Right renal cortex interstitium (tissue), 3 donors: ENCODE data around the gene ONECUT2. TPM values are rescaled to one million over a fixed set of nuclear protein-coding genes. Genes with fewer than 3 reads are reported as not detected.

Experiments
- DNase-seq, 3 donors: peaks; one replicate each; pipeline ENCODE4 v3.0.0-alpha.2; 2013; ENCODE audit warnings: low read depth in 3 of 3, low spot score in 2 of 3
- polyA plus RNA-seq, 3 donors: library from polyadenylated mRNA; unstranded; fragments of 120-200 nt; gene quantifications; one replicate each; pipeline ENCODE4 v1.2.1, GENCODE V29; 2013; ENCODE audit not compliant: insufficient read length in 3 of 3

Gene ONECUT2
- polyA plus RNA-seq, 3 donors = 0.07 to 0.14 (median 0.11) TPM

DNA sequence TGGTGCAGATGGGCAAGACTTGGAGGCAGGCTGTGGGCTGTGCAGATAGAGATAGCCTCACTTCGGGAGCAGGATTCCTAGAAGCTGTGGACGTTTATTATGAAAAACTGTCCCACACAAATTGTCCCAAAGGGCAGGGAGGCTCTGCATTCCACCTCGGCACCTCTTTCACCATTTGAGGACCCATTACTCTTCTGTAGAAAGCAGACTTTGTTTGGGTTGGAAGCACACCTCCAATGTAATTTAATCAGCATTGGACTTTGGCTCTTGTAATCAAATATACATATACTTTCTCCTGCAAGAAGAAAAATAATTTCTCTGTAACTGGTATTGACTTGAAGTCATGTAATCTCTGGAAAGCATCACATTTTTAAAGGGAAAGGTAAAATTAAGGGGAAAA is 8.5 kb downstream of the ONECUT2 start:
- DNase-seq = no peak

DNA sequence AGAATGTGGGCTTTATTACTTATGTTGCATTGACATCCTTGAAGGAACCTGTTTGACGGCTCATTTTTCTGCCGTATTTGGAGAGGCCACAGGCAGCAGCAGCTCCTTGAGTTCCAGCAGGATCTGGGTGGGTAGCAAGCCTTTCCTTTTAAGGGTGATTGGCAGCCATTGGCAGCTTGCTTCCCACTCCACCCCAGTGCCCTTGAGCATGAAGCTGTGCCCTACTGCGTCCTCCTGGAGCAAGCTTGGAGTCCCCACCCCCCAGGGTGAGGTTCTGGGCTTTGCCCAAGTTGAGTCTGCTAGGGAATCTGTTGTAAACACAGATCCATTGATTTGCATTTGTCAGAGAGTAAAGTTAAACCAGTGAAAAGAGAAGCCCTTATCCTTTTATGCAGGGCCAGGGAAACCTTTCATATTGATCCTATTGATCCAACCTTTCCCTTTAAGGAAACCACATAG is 9.2 kb downstream of the ONECUT2 start:
- DNase-seq = no peak

DNA sequence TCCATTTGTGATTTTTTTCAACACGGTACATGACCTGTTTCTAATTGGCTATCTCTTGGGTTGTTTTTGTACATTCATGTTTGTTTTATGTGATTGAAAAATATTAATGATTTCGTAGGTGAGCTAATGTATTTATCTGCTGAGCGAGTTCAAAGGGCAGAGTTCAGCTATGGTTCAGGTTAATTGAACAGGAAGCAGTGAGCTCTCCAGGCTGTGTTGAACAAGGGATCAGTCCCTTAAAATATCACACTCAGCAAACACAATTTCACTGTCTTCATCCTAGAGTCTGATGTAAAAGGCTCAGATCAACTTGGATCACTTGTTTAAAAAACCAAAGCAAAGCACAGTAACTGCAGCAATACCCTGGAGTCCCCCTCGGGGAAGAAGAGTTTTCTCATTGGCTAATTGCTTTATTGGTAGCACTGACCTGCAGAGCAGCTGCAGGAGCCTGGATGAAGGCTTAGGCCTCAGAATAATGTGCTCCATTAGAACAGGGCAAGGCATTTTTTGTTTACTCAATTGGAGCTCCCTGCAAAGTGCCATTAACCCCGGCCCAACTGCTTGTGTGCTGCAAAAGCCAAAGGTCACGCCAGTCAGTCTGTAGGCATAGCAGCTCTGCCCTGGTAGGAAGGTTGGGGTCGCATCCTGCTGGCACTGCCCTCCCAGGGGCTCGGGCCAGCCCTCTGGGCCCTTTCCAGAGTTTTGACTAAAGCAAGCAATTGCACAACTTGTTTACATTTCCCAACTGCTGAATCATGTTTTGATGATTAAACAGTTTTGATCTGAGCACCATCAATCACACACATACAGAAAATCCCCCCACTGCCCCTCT is 10.5 kb downstream of the ONECUT2 start:
- no peak for DNase-seq

DNA sequence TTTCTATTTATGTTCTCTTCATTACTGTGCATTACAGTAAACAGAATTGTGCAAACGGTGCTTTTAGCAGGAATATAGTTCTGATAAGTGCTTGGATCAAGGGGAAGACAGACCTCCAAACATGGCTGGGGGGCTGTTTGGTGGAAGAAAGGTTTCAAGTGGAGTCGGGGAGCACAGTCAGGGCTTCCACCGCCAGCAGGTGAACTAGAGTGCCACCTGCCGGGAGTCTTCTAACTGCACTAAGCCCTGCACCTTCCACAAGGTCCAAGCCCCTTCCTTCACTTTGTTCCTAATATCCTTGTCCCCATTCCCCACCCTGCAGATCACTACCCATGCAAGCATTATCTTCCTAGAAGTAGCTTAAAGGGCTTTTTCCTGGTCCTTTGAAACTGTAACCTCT is 11.1 kb downstream of the ONECUT2 start:
- no peak for DNase-seq

DNA sequence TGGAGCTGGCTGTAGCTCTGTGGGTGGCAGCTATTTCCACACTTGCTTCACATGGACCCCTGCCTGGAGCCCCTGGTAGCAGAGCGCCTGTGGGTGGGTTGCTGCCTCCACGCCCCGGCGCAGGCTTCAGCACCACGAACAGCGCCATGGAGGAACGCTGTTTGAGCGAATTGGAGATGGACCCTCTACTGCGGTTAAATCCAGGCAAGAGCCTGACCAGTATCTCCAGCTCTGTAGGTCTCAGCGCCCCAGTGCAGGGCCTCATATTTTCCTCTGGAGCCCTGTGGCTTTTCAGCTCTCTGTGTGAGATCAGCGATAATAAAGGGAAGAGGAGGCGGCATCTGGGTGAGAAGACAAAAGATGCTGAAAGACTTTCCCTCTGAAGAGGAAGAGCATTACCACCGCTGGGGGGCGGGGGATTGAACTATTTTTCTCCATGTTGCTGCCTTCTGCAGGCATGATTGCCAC is 12.0 kb downstream of the ONECUT2 start:
- no peak for DNase-seq

DNA sequence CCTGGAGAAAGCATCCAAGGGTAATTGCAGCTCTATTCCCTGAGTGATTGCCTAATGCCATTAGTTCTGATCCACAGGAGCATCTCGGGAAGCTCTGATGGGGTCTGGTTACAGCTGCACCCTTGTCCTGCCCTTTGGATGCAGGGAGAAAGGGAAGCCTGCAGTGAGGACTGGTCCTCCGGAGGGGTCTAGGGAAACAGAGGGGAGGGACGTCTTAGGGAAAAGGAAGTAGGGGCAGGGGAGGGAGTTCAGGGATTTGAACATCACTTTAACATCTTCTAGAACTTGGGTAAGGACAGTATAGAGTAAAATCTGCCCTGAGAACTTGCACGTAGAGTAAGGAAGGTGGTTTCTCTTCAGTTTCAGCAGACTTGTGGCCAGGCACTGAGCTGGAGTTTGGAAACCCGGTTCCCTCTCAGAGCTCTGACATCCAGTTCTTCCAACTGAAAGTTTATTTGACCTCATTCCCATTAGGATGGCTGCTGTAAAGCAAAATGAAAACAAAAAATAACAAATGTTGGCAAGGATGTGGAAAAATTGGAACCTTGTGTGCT is 20.5 kb downstream of the ONECUT2 start:
- no peak for DNase-seq

DNA sequence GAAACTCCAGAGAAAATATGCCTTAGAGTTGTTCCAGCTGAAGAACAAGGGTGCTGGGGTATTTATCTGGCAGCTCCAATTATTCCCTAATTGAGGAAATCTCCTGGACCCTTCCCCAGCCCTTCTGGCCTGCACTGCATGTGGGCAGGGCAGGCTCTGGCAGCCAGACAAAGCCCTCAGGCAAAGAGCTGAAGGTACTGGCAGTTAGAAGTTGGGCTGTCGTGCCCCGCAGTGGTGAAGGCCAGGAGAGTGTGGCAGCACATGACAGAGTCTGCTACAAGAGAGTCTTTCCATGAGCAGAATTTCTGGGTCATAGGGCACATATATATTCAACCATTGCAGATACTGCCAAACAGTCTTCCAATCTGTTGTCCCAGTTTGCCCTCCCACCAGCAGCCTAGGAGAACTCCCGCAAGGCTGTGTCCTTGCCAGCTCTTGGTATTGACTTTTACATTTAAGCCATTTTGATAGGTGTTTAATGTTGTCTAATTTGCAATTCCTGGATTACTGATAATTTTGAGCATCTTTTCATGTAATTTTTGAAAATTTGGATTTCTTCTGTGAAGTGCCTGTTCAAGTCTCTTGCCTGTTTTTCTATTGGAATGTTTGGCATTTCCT is 26.6 kb downstream of the ONECUT2 start:
- no peak for DNase-seq

DNA sequence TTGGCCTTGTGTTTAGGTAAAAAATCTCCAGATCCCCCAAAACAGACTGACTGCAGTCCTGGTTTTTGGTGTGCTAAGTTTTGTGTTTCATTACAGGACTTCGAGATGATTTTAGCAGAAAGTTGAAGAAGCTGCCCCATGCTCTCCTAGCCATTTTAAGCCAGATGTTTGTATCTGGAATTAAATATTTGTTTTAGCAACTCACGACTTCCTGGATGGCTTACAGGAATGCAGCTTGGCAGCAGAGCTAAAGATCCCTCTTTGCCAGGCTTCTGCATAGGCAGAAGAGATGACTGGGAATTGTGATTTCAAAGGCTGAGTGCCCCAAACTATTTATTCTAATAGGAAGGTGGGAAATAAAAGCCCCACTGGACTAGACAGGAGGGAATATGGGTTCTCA is 31.1 kb downstream of the ONECUT2 start:
- DNase-seq = no peak

DNA sequence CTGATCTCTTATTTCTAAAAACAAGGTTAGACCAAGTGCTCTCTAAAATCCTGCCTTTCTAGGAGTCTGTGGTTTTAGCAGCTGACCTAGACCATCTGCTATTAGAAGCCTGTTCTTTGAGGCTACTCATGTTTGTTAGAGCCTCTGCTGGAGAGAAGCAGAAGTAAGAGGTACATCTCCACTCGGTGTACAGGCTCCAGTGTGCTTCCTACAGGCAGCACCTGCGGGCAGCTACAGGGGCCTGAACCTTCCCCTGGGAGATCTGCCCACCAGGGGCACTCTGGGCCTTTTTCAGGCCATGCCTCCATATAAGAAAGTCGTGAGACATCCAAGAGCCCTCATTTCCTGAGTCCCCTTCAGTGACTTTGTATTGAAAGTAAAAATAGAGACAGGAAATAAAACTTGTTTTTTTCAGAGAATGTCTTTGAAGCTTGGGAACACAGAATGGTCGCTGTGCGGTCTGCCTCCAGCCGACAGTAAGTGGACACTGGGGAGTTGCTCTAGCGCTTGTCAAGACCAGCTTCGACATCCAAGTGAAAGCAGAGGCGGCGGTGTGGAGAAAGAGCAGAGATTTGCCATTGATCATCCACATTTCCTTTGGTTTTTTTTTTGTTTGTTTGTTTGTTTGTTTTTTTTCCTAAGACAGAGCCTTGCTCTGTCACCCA is 31.7 kb downstream of the ONECUT2 start:
- no peak for DNase-seq

DNA sequence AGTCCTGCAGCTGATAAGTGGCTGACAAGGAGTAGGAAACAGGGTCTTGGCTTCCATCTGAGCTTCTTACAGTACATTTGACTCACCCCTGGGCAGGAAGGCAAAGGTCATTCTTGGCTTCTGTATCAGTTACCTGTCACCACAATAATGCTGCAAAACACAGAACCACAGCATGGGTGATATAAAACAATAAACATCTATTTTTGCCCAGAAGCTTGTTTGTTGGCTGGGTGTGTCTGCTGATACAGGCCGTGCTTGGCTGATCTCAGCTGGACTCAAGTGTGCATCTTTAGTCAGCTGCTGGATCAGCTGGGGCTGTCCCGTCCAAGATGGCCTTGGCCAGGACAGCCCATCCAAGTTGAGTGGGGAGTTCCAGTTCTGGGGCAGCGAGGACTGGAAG is 34.7 kb downstream of the ONECUT2 start:
- no peak for DNase-seq

DNA sequence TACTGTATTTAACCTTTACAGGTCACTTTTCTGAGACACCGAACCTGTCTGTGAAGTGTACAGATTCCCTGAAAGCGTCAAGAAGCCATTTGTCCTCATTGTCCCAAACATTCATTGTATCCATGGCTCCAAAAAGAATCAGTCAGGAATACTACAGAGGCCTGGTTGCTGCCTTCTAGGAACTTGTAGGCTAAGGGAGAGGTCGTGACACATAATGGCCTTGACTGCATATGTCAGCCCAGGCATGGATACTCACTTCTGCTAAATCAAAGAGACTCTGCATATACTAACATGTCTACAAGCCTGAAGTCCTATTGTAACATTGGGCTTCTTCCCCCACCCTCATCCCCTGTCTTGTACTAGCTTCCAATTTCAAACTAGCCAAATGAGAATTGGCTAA is 40.2 kb downstream of the ONECUT2 start:
- no peak for DNase-seq

DNA sequence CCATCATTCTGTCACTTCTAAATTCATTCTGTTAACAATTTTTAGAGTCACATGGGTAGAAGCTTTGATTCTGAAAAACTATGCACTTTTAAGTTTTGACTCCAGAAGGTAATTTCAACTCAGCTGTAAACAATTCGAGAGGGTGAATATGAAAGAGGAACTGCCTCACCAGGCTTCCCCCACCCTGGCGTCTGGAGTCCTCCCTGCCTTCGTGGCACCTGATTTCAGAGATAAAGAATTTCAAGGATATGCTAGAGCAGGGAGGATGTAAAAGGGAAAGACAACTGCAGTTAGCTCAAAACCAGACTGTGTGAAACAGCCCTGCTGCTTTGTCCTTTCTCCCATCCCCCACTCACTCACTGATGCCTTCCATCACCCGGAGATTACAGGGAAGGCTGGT is 40.7 kb downstream of the ONECUT2 start:
- no peak for DNase-seq

DNA sequence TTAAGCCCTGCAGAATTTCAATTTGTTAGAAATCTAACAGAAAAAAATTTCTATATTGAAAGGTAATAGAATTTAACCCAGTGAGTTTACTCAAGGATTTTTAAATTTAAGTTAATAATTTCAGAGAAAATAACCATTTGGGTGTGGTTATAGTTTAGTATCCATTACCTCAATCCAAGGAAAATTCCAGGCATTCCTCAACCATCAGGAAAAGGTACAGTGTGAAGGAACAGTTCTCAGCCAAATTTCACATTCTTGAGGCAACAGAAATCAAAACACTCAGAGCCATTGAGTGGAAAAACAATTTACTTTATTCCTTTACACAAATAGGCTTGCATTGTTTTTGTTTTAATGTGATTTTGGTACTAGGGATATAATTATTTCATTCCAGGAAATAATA is 45.6 kb downstream of the ONECUT2 start:
- no peak for DNase-seq

DNA sequence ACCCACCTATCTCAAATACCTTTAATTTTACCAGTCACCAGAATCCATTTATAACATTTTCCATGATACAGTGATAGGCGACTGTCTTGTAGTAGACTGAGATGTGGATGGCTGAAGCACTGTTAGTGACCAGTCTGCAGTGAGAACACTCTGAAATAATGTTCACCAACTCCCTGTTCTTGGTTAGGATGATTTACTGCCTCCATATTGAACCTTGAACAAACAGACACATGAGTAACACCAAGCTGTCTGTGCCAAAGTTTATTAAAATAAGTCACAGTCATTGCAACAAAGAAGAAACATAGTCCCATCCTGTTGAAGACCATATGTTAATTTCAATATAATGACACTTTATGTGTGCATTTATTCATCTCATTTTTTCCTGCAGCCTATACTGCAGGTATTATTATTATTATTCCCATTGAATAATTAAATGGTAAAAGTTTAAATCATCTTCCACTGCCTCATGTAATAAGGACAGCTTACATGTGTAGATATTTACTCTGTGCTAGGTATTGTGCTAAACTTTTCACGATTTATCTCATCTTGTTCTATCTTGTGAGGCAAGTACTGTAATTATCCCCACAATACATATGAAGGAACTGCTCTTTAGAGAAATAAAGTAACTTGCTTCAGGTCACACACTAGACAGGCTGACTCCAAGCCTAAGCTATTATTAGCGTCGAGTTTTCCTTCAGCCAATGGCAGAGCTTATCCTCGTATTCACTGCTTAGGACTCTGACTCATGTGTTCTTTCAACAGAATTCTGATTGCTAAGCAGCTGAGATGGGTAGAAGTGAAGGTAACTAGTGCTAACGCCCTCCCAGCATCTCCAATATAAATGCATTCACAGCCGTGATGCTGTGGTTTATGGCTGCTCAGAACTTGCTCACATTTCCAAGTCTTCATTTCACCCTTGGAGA is 62.5 kb downstream of the ONECUT2 start:
- DNase-seq = no peak

DNA sequence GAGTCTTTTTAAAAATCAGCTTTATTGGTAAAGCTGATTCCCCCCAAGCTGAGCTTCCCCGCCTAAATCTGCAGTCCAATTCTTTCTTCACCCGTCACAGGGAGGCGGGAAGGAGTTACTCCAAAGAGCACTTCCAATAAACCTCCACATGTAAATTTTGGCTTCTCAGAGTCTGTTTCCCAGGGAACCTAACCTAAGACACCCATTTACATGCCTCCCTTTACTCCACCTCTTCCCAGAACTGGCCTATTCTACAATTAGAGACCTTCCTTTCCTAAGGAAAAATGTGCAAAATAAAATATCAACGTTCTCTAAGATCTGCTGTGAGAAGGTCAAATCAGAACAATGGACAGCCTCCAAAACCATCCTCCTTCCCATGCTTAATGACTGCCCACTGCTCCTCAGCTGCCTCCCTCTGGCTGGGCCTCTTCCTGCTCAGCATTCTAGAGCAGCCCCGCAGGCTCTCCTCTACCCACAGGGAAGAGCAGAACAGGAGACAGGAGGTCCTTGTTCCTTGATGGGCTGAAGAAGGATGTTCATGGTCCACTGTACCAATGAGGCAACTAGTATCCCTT is 63.6 kb downstream of the ONECUT2 start:
- no peak for DNase-seq

DNA sequence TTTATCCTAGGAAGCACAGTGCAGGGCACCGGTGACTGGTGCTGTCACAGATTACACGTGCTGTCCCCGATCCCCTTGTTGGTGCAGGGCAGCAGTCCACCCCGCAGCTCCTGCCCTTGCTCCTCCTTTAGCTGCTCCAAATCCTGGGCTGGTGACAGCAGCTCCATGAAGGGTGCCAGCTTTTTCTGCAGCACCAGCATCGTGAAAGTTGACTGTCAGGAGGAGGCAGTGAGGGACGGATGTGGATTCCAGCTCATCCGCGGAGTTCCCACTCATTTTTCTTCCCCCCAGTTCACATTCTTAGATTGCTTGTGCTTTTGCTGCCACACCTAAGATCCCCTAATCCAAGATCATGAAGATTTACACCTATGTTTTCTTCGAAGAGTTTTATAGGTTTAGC is 67.5 kb downstream of the ONECUT2 start:
- no peak for DNase-seq

DNA sequence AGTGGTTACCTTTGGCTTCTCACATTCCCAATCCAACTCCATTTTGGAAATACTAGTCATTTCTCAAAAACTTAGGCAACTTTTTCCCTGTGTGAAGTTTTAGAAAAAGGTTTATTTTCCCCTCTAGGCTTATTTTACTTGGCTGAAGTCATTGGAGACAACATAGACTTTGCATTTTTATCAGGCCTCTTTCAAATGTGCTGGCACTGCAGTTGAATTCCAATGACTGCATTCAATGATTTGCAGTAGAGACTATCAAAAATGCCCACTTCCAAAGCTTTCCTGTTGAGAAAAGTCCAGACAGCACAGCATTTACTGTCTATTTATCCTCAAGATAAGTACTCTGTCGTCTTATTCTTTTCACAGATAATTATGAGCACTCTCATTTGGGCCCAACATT is 70.1 kb downstream of the ONECUT2 start:
- DNase-seq = no peak

DNA sequence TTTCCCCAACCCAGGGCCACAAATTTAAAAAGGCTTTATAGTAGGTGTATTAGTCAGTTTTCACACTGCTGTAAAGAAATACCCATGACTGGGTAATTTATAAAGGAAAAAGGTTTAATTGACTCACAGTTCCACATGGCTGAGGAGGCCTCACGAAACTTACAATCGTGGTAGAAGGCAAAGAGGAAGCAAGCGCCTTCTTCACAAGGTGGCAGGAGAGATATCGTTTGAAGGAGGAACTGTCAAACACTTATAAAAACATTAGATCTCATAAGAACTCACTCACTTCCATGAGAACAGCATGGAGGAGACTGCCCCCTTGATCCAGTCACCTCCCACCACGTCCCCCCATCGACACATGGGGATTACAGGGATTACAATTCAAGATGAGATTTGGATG is 80.9 kb downstream of the ONECUT2 start:
- no peak for DNase-seq

DNA sequence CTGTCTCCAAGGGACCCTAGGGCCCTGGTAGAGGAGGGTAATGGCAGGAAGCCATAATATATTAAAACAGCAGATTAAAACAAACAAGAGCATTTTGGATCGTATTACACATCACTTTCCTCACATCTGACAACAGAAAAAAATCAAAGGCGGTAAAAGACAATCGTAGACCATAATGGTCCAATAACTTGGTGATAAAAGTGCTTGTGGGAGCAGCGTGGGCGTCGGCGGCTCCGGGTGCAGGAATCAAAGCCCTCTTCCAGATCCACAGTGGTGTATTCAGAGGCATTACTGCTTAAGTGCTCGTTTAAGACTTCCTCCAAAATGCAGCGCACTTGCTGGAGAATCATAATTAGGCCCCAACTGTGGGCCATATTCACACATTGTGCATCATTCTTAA is 83.4 kb downstream of the ONECUT2 start:
- DNase-seq = no peak
